ENCODE measurements around the gene LPAR1. TPM values are rescaled to one million over a fixed set of nuclear protein-coding genes. Genes with fewer than 3 reads are reported as not detected.

Gene LPAR1
- total and polyA plus RNA-seq, 2 donors (not counting 1 experiment from before 2014, with no cell fraction given): 222 to 240 TPM

DNA sequence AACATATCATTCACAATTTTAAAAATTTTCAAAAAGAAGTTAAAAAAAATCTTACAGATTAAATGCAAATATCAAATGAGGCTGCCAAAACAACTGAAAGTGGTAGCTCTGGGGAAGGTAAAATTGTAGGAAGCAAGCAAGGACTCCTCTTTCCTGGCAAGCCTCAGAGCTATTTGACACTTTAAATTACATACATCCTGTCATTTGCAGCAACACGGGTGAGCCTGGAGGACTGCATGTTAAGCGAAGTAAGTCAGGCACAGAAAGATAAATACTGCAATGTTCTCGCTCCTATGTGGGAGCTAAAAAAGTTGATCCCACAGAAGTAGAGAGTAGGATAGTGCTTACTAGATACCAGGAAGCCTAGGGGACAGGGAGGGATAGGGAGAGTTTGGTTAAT is 58.0 kb downstream of the LPAR1 start:
- Histone ChIP-seq H3K27me3 (ENCODE audit: control insufficient read depth, insufficient read depth, low read length) (no peaks in the 10 kb centered on the region), H3K27ac (ENCODE audit: insufficient read depth, low read length) (no peak overlapping the region), H3K4me3 (replicated peaks in 1 of 4; ENCODE audit: control extremely low read depth in 1 of 4, insufficient read depth in 1 of 4, low read depth in 3 of 4, low read length in 4 of 4) (no peak overlapping the region), H4K20me1 (ENCODE audit: control insufficient read depth, extremely low read depth, insufficient read depth, low read length) (peaks cover 2% of the 10 kb centered on the region), H3K36me3 (ENCODE audit: control insufficient read depth, insufficient read depth, low read length) (no peaks in the 10 kb centered on the region), H3K9ac (ENCODE audit: insufficient read depth, low read length) (no peak overlapping the region), H2AFZ (ENCODE audit: low read length) (no peak overlapping the region), H3K4me2 (ENCODE audit: extremely low read depth, insufficient read depth, low read length) (no peak overlapping the region), H3K4me1 (ENCODE audit: control insufficient read depth, extremely low read depth, insufficient read depth, low read length) (peaks cover 14% of the 10 kb centered on the region), H3K9me3 (ENCODE audit: control insufficient read depth, insufficient read depth, low read depth, low read length) (no peaks in the 10 kb centered on the region), H3K79me2 (ENCODE audit: control insufficient read depth, insufficient read depth, low read length) (peaks cover 86% of the 10 kb centered on the region)
- TF ChIP-seq CTCF (conservative IDR thresholded peaks at IDR 0.05 in 1 of 2, IDR thresholded peaks at IDR 0.05 in 1 of 2; ENCODE audit: low read depth in 1 of 2, low read length in 2 of 2) (no peak), EZH2 (IDR thresholded peaks at IDR 0.05; ENCODE audit: low read length, missing control alignments) (no peak)
- no peak for DNase-seq (ENCODE audit: low read depth in 2 of 2)

DNA sequence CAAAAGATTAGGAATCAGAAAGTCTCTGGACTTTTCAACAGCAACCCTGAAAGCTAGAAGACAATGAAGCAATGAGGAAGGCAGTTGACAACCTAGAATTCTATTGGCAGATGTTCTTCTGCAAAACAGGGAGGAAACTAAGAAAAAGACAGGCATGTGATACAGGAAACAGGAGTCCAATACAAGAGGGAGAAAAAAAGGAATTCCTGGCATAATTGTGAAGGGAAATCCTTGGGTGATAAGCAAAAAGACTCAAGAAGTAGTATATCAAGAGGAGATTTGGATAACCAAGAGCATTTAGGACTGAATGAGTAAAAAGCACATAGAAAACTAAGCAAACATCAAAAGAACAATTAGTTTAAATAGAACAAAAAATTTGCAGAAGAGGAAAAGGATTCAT is 58.6 kb downstream of the LPAR1 start:
- H3K36me3 ChIP-seq (ENCODE audit: control insufficient read depth, insufficient read depth, low read length): no peaks in the 10 kb centered on the region
- DNase-seq (ENCODE audit: low read depth in 2 of 2): no peak
- no peak overlapping the region for H3K9ac ChIP-seq (ENCODE audit: insufficient read depth, low read length)
- TF ChIP-seq EZH2 (IDR thresholded peaks at IDR 0.05; ENCODE audit: low read length, missing control alignments) (no peak), CTCF (conservative IDR thresholded peaks at IDR 0.05 in 1 of 2, IDR thresholded peaks at IDR 0.05 in 1 of 2; ENCODE audit: low read depth in 1 of 2, low read length in 2 of 2) (no peak)
- H3K4me1 ChIP-seq (ENCODE audit: control insufficient read depth, extremely low read depth, insufficient read depth, low read length): peaks cover 16% of the 10 kb centered on the region
- no peaks in the 10 kb centered on the region for H3K27me3 ChIP-seq (ENCODE audit: control insufficient read depth, insufficient read depth, low read length)
- H3K4me2 ChIP-seq (ENCODE audit: extremely low read depth, insufficient read depth, low read length): no peak overlapping the region
- no peak overlapping the region for H3K4me3 ChIP-seq (replicated peaks in 1 of 4; ENCODE audit: control extremely low read depth in 1 of 4, insufficient read depth in 1 of 4, low read depth in 3 of 4, low read length in 4 of 4)
- no peak overlapping the region for H2AFZ ChIP-seq (ENCODE audit: low read length)
- no peak overlapping the region for H3K27ac ChIP-seq (ENCODE audit: insufficient read depth, low read length)
- H3K79me2 ChIP-seq (ENCODE audit: control insufficient read depth, insufficient read depth, low read length): peaks cover 86% of the 10 kb centered on the region
- no peaks in the 10 kb centered on the region for H3K9me3 ChIP-seq (ENCODE audit: control insufficient read depth, insufficient read depth, low read depth, low read length)
- H4K20me1 ChIP-seq (ENCODE audit: control insufficient read depth, extremely low read depth, insufficient read depth, low read length): peaks cover 2% of the 10 kb centered on the region

DNA sequence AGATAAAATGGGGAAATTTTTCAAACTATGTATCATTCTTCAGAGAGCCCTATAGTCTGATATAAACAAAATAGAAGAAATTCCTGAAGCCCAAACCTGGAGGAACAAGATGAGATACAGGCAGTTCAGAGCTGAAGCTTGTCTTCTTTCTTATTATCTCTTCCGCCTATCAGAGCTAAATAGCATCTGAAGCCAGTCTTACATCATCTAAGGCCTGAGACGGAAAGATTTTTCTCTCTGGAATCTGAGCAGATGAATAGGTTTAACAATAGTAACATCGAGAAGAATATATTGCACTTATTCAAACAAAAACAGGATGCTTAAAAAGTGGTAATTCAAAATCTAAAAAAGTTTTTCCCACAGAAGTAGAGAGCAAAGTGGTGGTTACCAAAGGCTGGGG is 59.8 kb downstream of the LPAR1 start:
- H3K27me3 ChIP-seq (ENCODE audit: control insufficient read depth, insufficient read depth, low read length): no peaks in the 10 kb centered on the region
- H3K9me3 ChIP-seq (ENCODE audit: control insufficient read depth, insufficient read depth, low read depth, low read length): no peaks in the 10 kb centered on the region
- H3K36me3 ChIP-seq (ENCODE audit: control insufficient read depth, insufficient read depth, low read length): no peaks in the 10 kb centered on the region
- H3K79me2 ChIP-seq (ENCODE audit: control insufficient read depth, insufficient read depth, low read length): peaks cover 86% of the 10 kb centered on the region
- no peak for DNase-seq (ENCODE audit: low read depth in 2 of 2)
- H3K4me1 ChIP-seq (ENCODE audit: control insufficient read depth, extremely low read depth, insufficient read depth, low read length): peaks cover 16% of the 10 kb centered on the region
- peaks cover 2% of the 10 kb centered on the region for H4K20me1 ChIP-seq (ENCODE audit: control insufficient read depth, extremely low read depth, insufficient read depth, low read length)
- no peak overlapping the region for H3K9ac ChIP-seq (ENCODE audit: insufficient read depth, low read length)
- no peak overlapping the region for H2AFZ ChIP-seq (ENCODE audit: low read length)
- no peak overlapping the region for H3K27ac ChIP-seq (ENCODE audit: insufficient read depth, low read length)
- H3K4me3 ChIP-seq (replicated peaks in 1 of 4; ENCODE audit: control extremely low read depth in 1 of 4, insufficient read depth in 1 of 4, low read depth in 3 of 4, low read length in 4 of 4): no peak overlapping the region
- TF ChIP-seq CTCF (conservative IDR thresholded peaks at IDR 0.05 in 1 of 2, IDR thresholded peaks at IDR 0.05 in 1 of 2; ENCODE audit: low read depth in 1 of 2, low read length in 2 of 2) (no peak), EZH2 (IDR thresholded peaks at IDR 0.05; ENCODE audit: low read length, missing control alignments) (no peak)
- H3K4me2 ChIP-seq (ENCODE audit: extremely low read depth, insufficient read depth, low read length): no peak overlapping the region

Data from fibroblast of lung (primary cell).